ENCODE results near the gene MEOX1.

- TF ChIP-seq, protein P1, sequence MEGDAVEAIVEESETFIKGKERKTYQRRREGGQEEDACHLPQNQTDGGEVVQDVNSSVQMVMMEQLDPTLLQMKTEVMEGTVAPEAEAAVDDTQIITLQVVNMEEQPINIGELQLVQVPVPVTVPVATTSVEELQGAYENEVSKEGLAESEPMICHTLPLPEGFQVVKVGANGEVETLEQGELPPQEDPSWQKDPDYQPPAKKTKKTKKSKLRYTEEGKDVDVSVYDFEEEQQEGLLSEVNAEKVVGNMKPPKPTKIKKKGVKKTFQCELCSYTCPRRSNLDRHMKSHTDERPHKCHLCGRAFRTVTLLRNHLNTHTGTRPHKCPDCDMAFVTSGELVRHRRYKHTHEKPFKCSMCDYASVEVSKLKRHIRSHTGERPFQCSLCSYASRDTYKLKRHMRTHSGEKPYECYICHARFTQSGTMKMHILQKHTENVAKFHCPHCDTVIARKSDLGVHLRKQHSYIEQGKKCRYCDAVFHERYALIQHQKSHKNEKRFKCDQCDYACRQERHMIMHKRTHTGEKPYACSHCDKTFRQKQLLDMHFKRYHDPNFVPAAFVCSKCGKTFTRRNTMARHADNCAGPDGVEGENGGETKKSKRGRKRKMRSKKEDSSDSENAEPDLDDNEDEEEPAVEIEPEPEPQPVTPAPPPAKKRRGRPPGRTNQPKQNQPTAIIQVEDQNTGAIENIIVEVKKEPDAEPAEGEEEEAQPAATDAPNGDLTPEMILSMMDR (IDR thresholded peaks at IDR 0.05) = no peak
- no peak for TF ChIP-seq TCF7L2 (IDR thresholded peaks at IDR 0.05; ENCODE audit: low read depth, low read length)
- TF ChIP-seq POLR2AphosphoS5 (IDR thresholded peaks at IDR 0.05; ENCODE audit: low read depth, low read length) = no peak
Observed at GRCh38 chr17:43591001-43591400, 70.7 kb downstream of the MEOX1 start.

All from Panc1 (cell line).